K562 (cell line): ENCODE measurements around the gene SIGLEC6. TPM values are rescaled to one million over a fixed set of nuclear protein-coding genes. Genes with fewer than 3 reads are reported as not detected.

Experiments
- AFF1 ChIP-seq, 2 experiments: fragments of 450-650 bp; IDR thresholded peaks; 2 replicates each; pipeline ENCODE4 v1.6.1; 2018; ENCODE audit warnings: mild to moderate bottlenecking in 2 of 2, low read depth in 1 of 2; ENCODE audit not compliant: partially characterized antibody in 2 of 2
- ELF4 ChIP-seq: fragments of 450-650 bp; formaldehyde crosslinking; IDR thresholded peaks from 2 replicates; pipeline ENCODE4 v1.4.0; 2022; ENCODE audit warnings: missing genetic modification characterization
- MGA ChIP-seq: fragments of 450-650 bp; IDR thresholded peaks from 2 replicates; pipeline ENCODE4 v1.6.1; 2016; ENCODE audit warnings: mild to moderate bottlenecking, moderate library complexity
- THAP12 ChIP-seq: fragments of 250-450 bp; sonication (Bioruptor Pico); IDR thresholded peaks from 2 replicates; pipeline ENCODE4 v1.9.0; 2021; ENCODE audit warnings: mild to moderate bottlenecking, inconsistent platforms
- ZFX ChIP-seq: sonication (generic); formaldehyde crosslinking; IDR thresholded peaks from 2 replicates; pipeline ENCODE4 v1.8.0; 2022; ENCODE audit warnings: mild to moderate bottlenecking, missing genetic modification reagents, moderate library complexity
- ZNF75A ChIP-seq: fragments of 450-650 bp; formaldehyde crosslinking; IDR thresholded peaks from 2 replicates; pipeline ENCODE4 v1.4.0; 2020; ENCODE audit warnings: mild to moderate bottlenecking
- polyA plus RNA-seq, 8 experiments: library from polyadenylated mRNA; depleted of rRNA in 4 of 8; stranded (reverse) in 5 of 8; unstranded in 3 of 8; fragments of >200 nt; fragmentation: Nextera tagmentation in 2 of 8; fragmentation: Illumina TruSeq in 1 of 8; extraction: Ambion mirVana in 2 of 8; extraction: Trizol in 1 of 8; gene quantifications; 2 replicates each; pipeline versions ENCODE4 v1.2.1 to v1.2.3, GENCODE V29; 2011 to 2014; ENCODE audit warnings: inconsistent platforms in 1 of 8, missing spikeins in 1 of 8
- total RNA-seq, 7 experiments: library from RNA; depleted of rRNA in 6 of 7; stranded (reverse); fragments of >200 nt in 6 of 7; fragmentation: Illumina TruSeq in 2 of 7; extraction: Trizol in 2 of 7; gene quantifications; 2 replicates each; pipeline versions ENCODE4 v1.2.1 to v1.2.3, GENCODE V29; 2011 to 2021; ENCODE audit warnings: low replicate concordance in 1 of 7

The SIGLEC6 gene
- total and polyA plus RNA-seq, 9 of the 15 experiments (the other 6 are each of a cell fraction or from before 2014, with no cell fraction given) = 0.03 to 17.5 (median 0.71) TPM

GRCh38 chr19:51541458-51542357 lies 10.2 kb upstream of the SIGLEC6 start (continued):
- TF ChIP-seq MGA (peak; percentile 74), ZNF75A (CRISPR knock-in tag) (peak; percentile 88), AFF1 (IDR thresholded peaks at IDR 0.05; ENCODE audit: low read depth in 1 of 2, partially characterized antibody in 2 of 2) (peak; percentile 26 to 61), ZFX (0 out of 2 replicates have a peak, but pooled peaks have one; percentile 16), THAP12 (CRISPR knock-in tag) (peak; percentile 91), ELF4 (CRISPR knock-in tag) (0 out of 2 replicates have a peak, but pooled peaks have one; percentile 44)
